Chondrocyte (in vitro differentiated cells): ENCODE data around the gene BCAM. TPM values are rescaled to one million over a fixed set of nuclear protein-coding genes. Genes with fewer than 3 reads are reported as not detected.

ENCODE experiments used
- DNase-seq: peaks from one replicate; pipeline ENCODE4 v3.0.0; 2021; ENCODE audit warnings: mixed read lengths, low spot score
- H3K27ac Mint-ChIP-seq: one replicate; pipeline ENCODE4 v1.8.0; 2021; ENCODE audit warnings: mild to moderate bottlenecking, moderate library complexity, mixed read lengths; ENCODE audit not compliant: unreplicated experiment
- H3K27me3 Mint-ChIP-seq: 2 replicates; pipeline ENCODE4 v1.8.0; 2021; ENCODE audit warnings: low read depth, mixed read lengths
- H3K36me3 Mint-ChIP-seq: 2 replicates; pipeline ENCODE4 v1.8.0; 2021; ENCODE audit warnings: low read depth, mixed read lengths
- H3K4me1 Mint-ChIP-seq: 2 replicates; pipeline ENCODE4 v1.8.0; 2021; ENCODE audit warnings: low read depth, mild to moderate bottlenecking, mixed read lengths
- H3K4me3 Mint-ChIP-seq: one replicate; pipeline ENCODE4 v1.8.0; 2021; ENCODE audit warnings: mild to moderate bottlenecking, moderate library complexity, mixed read lengths; ENCODE audit not compliant: unreplicated experiment
- H3K9me3 Mint-ChIP-seq: 2 replicates; pipeline ENCODE4 v1.8.0; 2021; ENCODE audit warnings: low read depth, mixed read lengths
- CTCF ChIP-seq: fragments of 200-600 bp; sonication (generic); IDR thresholded peaks from 2 replicates; pipeline ENCODE4 v1.5.0; 2021; ENCODE audit warnings: antibody characterized with exemption, mild to moderate bottlenecking, moderate library complexity
- total RNA-seq: library from RNA; stranded (reverse); gene quantifications from 3 replicates; pipeline ENCODE4 v1.2.1, GENCODE V29; 2021

Gene BCAM
- total RNA-seq, 1 donor from 2014 or later: 15.1 TPM

DNA sequence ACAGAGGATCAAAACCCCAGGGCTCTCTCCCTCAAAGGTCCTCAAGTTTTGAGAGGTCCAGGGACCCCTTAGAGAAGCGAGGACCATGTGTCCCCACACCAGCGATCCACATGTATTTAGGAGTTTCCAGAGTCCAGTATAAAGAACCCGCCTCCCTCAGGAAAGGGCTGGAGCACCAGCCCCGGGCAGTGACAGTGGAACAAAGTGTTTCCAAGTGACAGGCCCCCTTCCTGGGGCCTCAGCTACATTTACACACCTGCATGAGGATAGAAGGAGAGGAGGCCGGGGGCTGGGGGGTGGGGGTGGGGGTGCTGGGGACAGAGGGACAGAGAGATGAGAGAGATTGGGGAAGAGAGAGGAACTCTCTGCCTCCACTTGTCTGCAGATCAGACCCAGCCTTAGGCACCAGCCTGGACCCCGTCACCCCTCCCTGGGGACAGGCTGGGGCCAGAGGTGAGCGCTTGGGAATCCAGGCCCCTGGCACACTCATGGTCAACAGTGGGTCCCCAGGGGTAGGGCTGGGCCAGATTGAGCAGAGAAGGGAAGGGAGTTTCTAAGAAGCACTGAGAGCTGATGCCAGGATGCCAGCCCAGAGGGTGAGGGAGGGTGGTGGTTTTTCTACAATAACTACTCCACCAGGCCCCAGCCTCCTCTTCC lies 802 bp downstream of the BCAM start:
- Mint-ChIP-seq H3K4me1 (peaks cover 26% of the 10 kb centered on the region), H3K27ac (no peak overlapping the region), H3K36me3 (peaks cover 10% of the 10 kb centered on the region), H3K9me3 (no peaks in the 10 kb centered on the region), H3K4me3 (peak overlapping the region; percentile 71), H3K27me3 (no peaks in the 10 kb centered on the region)
- no peak for DNase-seq
- no peak for TF ChIP-seq CTCF

- Mint-ChIP-seq H3K36me3 (peaks cover 11% of the 10 kb centered on the region), H3K27ac (no peak overlapping the region), H3K4me1 (peaks cover 26% of the 10 kb centered on the region), H3K4me3 (peak overlapping the region; percentile 53), H3K9me3 (no peaks in the 10 kb centered on the region), H3K27me3 (no peaks in the 10 kb centered on the region)
- TF ChIP-seq CTCF: no peak
- DNase-seq: no peak
Measured at GRCh38 chr19:44810234-44811121, 1.6 kb downstream of the BCAM start.

GRCh38 chr19:44811122-44811419 lies 2.2 kb downstream of the BCAM start:
- Mint-ChIP-seq H3K36me3 (peaks cover 11% of the 10 kb centered on the region), H3K27me3 (no peaks in the 10 kb centered on the region), H3K9me3 (no peaks in the 10 kb centered on the region), H3K27ac (no peak overlapping the region), H3K4me3 (no peak overlapping the region), H3K4me1 (peaks cover 26% of the 10 kb centered on the region)
- no peak for DNase-seq
- TF ChIP-seq CTCF: no peak

DNA sequence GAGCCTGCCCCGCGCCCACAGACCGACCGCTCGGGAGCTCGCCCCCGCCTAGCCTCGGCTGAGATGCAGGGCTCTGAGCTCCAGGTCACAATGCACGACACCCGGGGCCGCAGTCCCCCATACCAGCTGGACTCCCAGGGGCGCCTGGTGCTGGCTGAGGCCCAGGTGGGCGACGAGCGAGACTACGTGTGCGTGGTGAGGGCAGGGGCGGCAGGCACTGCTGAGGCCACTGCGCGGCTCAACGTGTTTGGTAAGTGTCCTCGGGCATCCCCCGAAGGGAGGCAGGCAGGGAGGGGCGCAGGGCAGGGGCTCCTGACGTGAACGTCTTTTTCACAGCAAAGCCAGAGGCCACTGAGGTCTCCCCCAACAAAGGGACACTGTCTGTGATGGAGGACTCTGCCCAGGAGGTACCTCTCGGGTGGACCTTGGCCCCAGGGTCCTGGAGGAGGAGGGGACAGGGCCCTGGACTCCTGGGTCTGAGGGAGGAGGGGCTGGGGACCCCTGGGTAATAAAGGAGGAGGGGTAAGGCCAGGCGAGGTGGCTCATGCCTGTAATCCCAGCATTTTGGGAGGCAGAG lies 3.3 kb downstream of the BCAM start:
- DNase-seq: no peak

More for the DNA sequence above, 3.3 kb downstream of the BCAM start:
- H3K27me3 Mint-ChIP-seq: peaks cover 2% of the 10 kb centered on the region
- H3K9me3 Mint-ChIP-seq: no peaks in the 10 kb centered on the region
- H3K4me3 Mint-ChIP-seq: no peak overlapping the region
- H3K27ac Mint-ChIP-seq: no peak overlapping the region
- TF ChIP-seq CTCF: no peak
- H3K4me1 Mint-ChIP-seq: peaks cover 26% of the 10 kb centered on the region
- H3K36me3 Mint-ChIP-seq: peaks cover 11% of the 10 kb centered on the region
